DND-41 (cell line): ENCODE data around the gene SMIM41.
A peak's percentile ranks its signal among the peaks of the same experiment; 100 is the strongest.

ENCODE experiments used
- ATAC-seq: fragments of 200-7000 bp; cut with Tn5 transposase; 3 replicates; pipeline ENCODE4 v1.9.1; 2021; ENCODE audit warnings: low read depth; ENCODE audit not compliant: insufficient read depth
- DNase-seq: peaks from one replicate; pipeline ENCODE4 v3.0.0-alpha.2; 2020
- H2AFZ ChIP-seq: 2 replicates; pipeline ENCODE4 v1.6.0; 2012; ENCODE audit warnings: low read depth, low read length
- H3K27ac ChIP-seq: 2 replicates; pipeline ENCODE4 v1.5.1; 2012; ENCODE audit warnings: low read length, inconsistent platforms
- H3K27me3 ChIP-seq: fragments of 200-600 bp; sonication (generic); 2 replicates; pipeline ENCODE4 v1.6.0; 2012; ENCODE audit warnings: low read length, mild to moderate bottlenecking, inconsistent platforms; ENCODE audit not compliant: insufficient read depth, poor library complexity
- H3K36me3 ChIP-seq: 2 replicates; pipeline ENCODE4 v1.5.1; 2012; ENCODE audit warnings: low read length, inconsistent platforms; ENCODE audit not compliant: insufficient read depth
- H3K4me1 ChIP-seq: 2 replicates; pipeline ENCODE4 v1.5.1; 2012; ENCODE audit warnings: mild to moderate bottlenecking, low read length; ENCODE audit not compliant: insufficient read depth
- H3K4me2 ChIP-seq: 2 replicates; pipeline ENCODE4 v1.6.0; 2012; ENCODE audit warnings: mild to moderate bottlenecking, moderate library complexity, low read length, inconsistent platforms; ENCODE audit not compliant: insufficient read depth
- H3K4me3 ChIP-seq, 2 experiments: fragments of 200-600 bp in 1 of 2; shearing (Covaris generic) in 1 of 2; 2 replicates each; pipeline ENCODE4 v1.5.1; 2012 to 2016; ENCODE audit warnings: inconsistent platforms in 2 of 2, low read length in 2 of 2, mild to moderate bottlenecking in 2 of 2, low read depth in 1 of 2, moderate library complexity in 1 of 2
- H3K79me2 ChIP-seq: 2 replicates; pipeline ENCODE4 v1.6.0; 2012; ENCODE audit warnings: low read length, inconsistent platforms; ENCODE audit not compliant: insufficient read depth
- H3K9ac ChIP-seq: 2 replicates; pipeline ENCODE4 v1.6.0; 2012; ENCODE audit warnings: low read depth, mild to moderate bottlenecking, inconsistent platforms, low read length, moderate library complexity
- H3K9me3 ChIP-seq: 2 replicates; pipeline ENCODE4 v1.5.1; 2012; ENCODE audit warnings: low read length, moderate library complexity, mild to moderate bottlenecking, inconsistent platforms; ENCODE audit not compliant: insufficient read depth, severe bottlenecking
- H4K20me1 ChIP-seq: 2 replicates; pipeline ENCODE4 v1.6.0; 2012; ENCODE audit warnings: low read length; ENCODE audit not compliant: insufficient read depth
- CTCF ChIP-seq: IDR thresholded peaks from 2 replicates; pipeline ENCODE4 v1.5.1; 2012; ENCODE audit warnings: borderline replicate concordance, low read length, moderate library complexity, mild to moderate bottlenecking; ENCODE audit not compliant: poor library complexity, severe bottlenecking; ENCODE audit errors: extremely low read depth
- EZH2 ChIP-seq: IDR thresholded peaks from 3 replicates; pipeline ENCODE4 v1.6.1; 2012; ENCODE audit warnings: borderline replicate concordance, low read depth, mild to moderate bottlenecking, moderate library complexity, low read length, inconsistent platforms; ENCODE audit not compliant: severe bottlenecking

Gene SMIM41

GRCh38 chr12:52119398-52120254 lies 40.1 kb downstream of the SMIM41 start:
- DNase-seq (peak; percentile 36), ATAC-seq (peak; percentile 64; the same call in 2 of the 3 replicates)
- H3K4me3 ChIP-seq = no peak overlapping the region
- H3K27me3 ChIP-seq = peaks cover 3% of the 10 kb centered on the region
- H2AFZ ChIP-seq = no peak overlapping the region
- no peak overlapping the region for H3K4me2 ChIP-seq
- H3K4me1 ChIP-seq = no peaks in the 10 kb centered on the region
- no peaks in the 10 kb centered on the region for H4K20me1 ChIP-seq
- no peaks in the 10 kb centered on the region for H3K9me3 ChIP-seq
- no peaks in the 10 kb centered on the region for H3K36me3 ChIP-seq
- TF ChIP-seq CTCF (peak; percentile 51), EZH2 (no peak)
- no peaks in the 10 kb centered on the region for H3K79me2 ChIP-seq
- no peak overlapping the region for H3K9ac ChIP-seq
- no peak overlapping the region for H3K27ac ChIP-seq

GRCh38 chr12:52120951-52121823 lies 41.7 kb downstream of the SMIM41 start:
- ATAC-seq (no peak), DNase-seq (no peak)

GRCh38 chr12:52121824-52122539 lies 42.5 kb downstream of the SMIM41 start:
- Histone ChIP-seq H2AFZ (no peak overlapping the region), H3K36me3 (no peaks in the 10 kb centered on the region), H3K4me1 (no peaks in the 10 kb centered on the region), H3K27ac (no peak overlapping the region), H3K79me2 (no peaks in the 10 kb centered on the region), H4K20me1 (no peaks in the 10 kb centered on the region), H3K27me3 (peaks cover 3% of the 10 kb centered on the region), H3K4me2 (no peak overlapping the region), H3K9me3 (no peaks in the 10 kb centered on the region), H3K4me3 (no peak overlapping the region), H3K9ac (no peak overlapping the region)
- peak; percentile 72 for DNase-seq
- TF ChIP-seq EZH2 (no peak), CTCF (peak; percentile 81)
- peak; percentile 82 for ATAC-seq

More at GRCh38 chr12:52120951-52121823, 41.7 kb downstream of the SMIM41 start:
- Histone ChIP-seq H3K4me3 (no peak overlapping the region), H3K79me2 (no peaks in the 10 kb centered on the region), H3K36me3 (no peaks in the 10 kb centered on the region), H3K9me3 (no peaks in the 10 kb centered on the region), H3K27me3 (peaks cover 3% of the 10 kb centered on the region), H4K20me1 (no peaks in the 10 kb centered on the region), H3K9ac (no peak overlapping the region), H3K4me2 (no peak overlapping the region), H3K27ac (no peak overlapping the region), H3K4me1 (no peaks in the 10 kb centered on the region), H2AFZ (no peak overlapping the region)
- no peak for TF ChIP-seq EZH2
- no peak for TF ChIP-seq CTCF
